ENCODE results near the gene OTULIN. TPM values are rescaled to one million over a fixed set of nuclear protein-coding genes. Genes with fewer than 3 reads are reported as not detected.

Gene OTULIN
- total and polyA plus RNA-seq, 2 of the 4 experiments (the other 2 are of a cell fraction): 6.9 to 19.5 TPM

GRCh38 chr5:14640765-14641164, 23.8 kb upstream of the OTULIN start:
- H2AFZ ChIP-seq (replicated peaks; ENCODE audit: low read length, poor library complexity): no peak overlapping the region
- ATAC-seq (ENCODE audit: low read depth) (no peak), DNase-seq (no peak)
- BruUV-seq (replicated peaks): no TSS peak
- no peak overlapping the region for H2BK5ac ChIP-seq (ENCODE audit: low read depth, low read length, poor library complexity, severe bottlenecking)
- no peaks in the 10 kb centered on the region for H3K9me1 ChIP-seq (ENCODE audit: insufficient read depth, low read length)
- no peak overlapping the region for H3K4me3 ChIP-seq (ENCODE audit: insufficient read depth, low read depth, low read length)
- in situ Hi-C loops (cut with MboI; ENCODE audit: low sequenced_read_pairs): loop anchor here (10.0 kb wide), 1 partner anchor 236 kb away; no protein-coding TSS in a partner anchor
- H4K5ac ChIP-seq (ENCODE audit: low read depth, low read length): no peak overlapping the region
- no peak overlapping the region for H3K18ac ChIP-seq (ENCODE audit: low read depth, low read length)
- TF ChIP-seq SMC3 (IDR thresholded peaks at IDR 0.05; ENCODE audit: low read depth, low read length) (no peak), ELK1 (IDR thresholded peaks at IDR 0.05; ENCODE audit: borderline replicate concordance, low read depth, low read length) (no peak), USF2 (IDR thresholded peaks at IDR 0.05; ENCODE audit: low read depth, low read length) (no peak), RFX5 (IDR thresholded peaks at IDR 0.05; ENCODE audit: low read depth, low read length) (no peak), CEBPB (IDR thresholded peaks at IDR 0.05; ENCODE audit: low read depth, low read length) (no peak), RAD21 (IDR thresholded peaks at IDR 0.05; ENCODE audit: low read length) (no peak), MAFK (IDR thresholded peaks at IDR 0.05; ENCODE audit: low read depth, low read length) (no peak), RCOR1 (IDR thresholded peaks at IDR 0.05; ENCODE audit: insufficient replicate concordance, low read length) (no peak), MAZ (IDR thresholded peaks at IDR 0.05; ENCODE audit: borderline replicate concordance, low read depth, low read length) (no peak), CHD1 (IDR thresholded peaks at IDR 0.05; ENCODE audit: low read depth, low read length) (no peak), FOS (IDR thresholded peaks at IDR 0.05; ENCODE audit: low read depth, low read length) (no peak), MXI1 (IDR thresholded peaks at IDR 0.05; ENCODE audit: borderline replicate concordance, low read depth, low read length) (no peak), NFE2L2 (IDR thresholded peaks at IDR 0.05; ENCODE audit: low read depth, low read length) (no peak), CTCF (conservative IDR thresholded peaks at IDR 0.05; ENCODE audit: low read depth, low read length) (no peak), POLR2A (IDR thresholded peaks at IDR 0.05; ENCODE audit: low read depth, low read length) (no peak)
- no peak overlapping the region for H4K91ac ChIP-seq (ENCODE audit: insufficient read depth, low read depth, low read length)
- no peaks in the 10 kb centered on the region for H3K79me1 ChIP-seq (ENCODE audit: low read depth in 1 of 2, low read length in 2 of 2)
- dilution Hi-C loops (cut with HindIII; ENCODE audit: low sequenced_read_pairs, unreplicated experiment): no loop called here
- no peak overlapping the region for H3K4me2 ChIP-seq (ENCODE audit: low read depth, low read length)
- WGBS, 2 experiments (ENCODE audit: extremely low coverage in 2 of 2, insufficient read length in 1 of 2): 31% methylated on average over 5 of the region's 10 CpGs; no CpG with 5 or more reads in 1 of the 2 experiments
- no peaks in the 10 kb centered on the region for H4K20me1 ChIP-seq (ENCODE audit: insufficient read depth, low read length)
- H2BK20ac ChIP-seq (ENCODE audit: low read depth, low read length): no peak overlapping the region
- no peaks in the 10 kb centered on the region for H3K9me3 ChIP-seq (ENCODE audit: control insufficient read depth, insufficient read depth, low read length)
- H2BK120ac ChIP-seq (ENCODE audit: low read depth, low read length): no peak overlapping the region
- H3K14ac ChIP-seq (replicated peaks; ENCODE audit: low read depth, low read length): no peak overlapping the region
- no peak overlapping the region for H3K56ac ChIP-seq (ENCODE audit: extremely low read depth, insufficient read depth, low read length)
- no peak overlapping the region for H3K4ac ChIP-seq (ENCODE audit: low read depth, low read length)
- H2AK9ac ChIP-seq (replicated peaks; ENCODE audit: low read depth, low read length, poor library complexity): no peak overlapping the region
- no peaks in the 10 kb centered on the region for H3K36me3 ChIP-seq (ENCODE audit: control insufficient read depth, insufficient read depth, low read length)
- H2BK15ac ChIP-seq (ENCODE audit: low read depth, low read length): no peak overlapping the region
- no peak overlapping the region for H2AK5ac ChIP-seq (ENCODE audit: low read depth, low read length)
- no peak overlapping the region for H3K27ac ChIP-seq (ENCODE audit: insufficient read depth, low read length)
- peaks cover 29% of the 10 kb centered on the region for H3K27me3 ChIP-seq (ENCODE audit: control insufficient read depth, insufficient read depth, low read length)
- CTCF ChIA-PET: interaction anchor here (0.6 to 2.3 kb wide), 2 partner anchors 8 to 316 kb away, joined by 4 to 10 read pairs; no protein-coding TSS in a partner anchor
- POLR2A ChIA-PET (ENCODE audit: unreplicated experiment): no interaction called here
- no peak overlapping the region for H3K23ac ChIP-seq (ENCODE audit: low read depth, low read length)
- intact Hi-C loops (cut with micrococcal nuclease): no loop called here
- no peaks in the 10 kb centered on the region for H3K4me1 ChIP-seq (ENCODE audit: control insufficient read depth, insufficient read depth, low read length)
- no peak overlapping the region for H4K8ac ChIP-seq (ENCODE audit: low read depth in 2 of 2, low read length in 2 of 2)
- no peak overlapping the region for H3K9ac ChIP-seq (ENCODE audit: low read depth, low read length)

Measured in IMR-90 (cell line).